IMR-90 (cell line): Measurements from ENCODE around the gene GDPD1. TPM values are rescaled to one million over a fixed set of nuclear protein-coding genes. Genes with fewer than 3 reads are reported as not detected.
A peak's percentile ranks its signal among the peaks of the same experiment; 100 is the strongest.
"Not testable (repeated sequence)": the region's sequence is repeated elsewhere in the genome, so short reads cannot be mapped to it uniquely, and the experiment has no call there.

ENCODE experiments used
- ATAC-seq: fragments of 200-7000 bp; cut with Tn5 transposase; 2 replicates; pipeline ENCODE4 v1.9.1; 2020; ENCODE audit warnings: low read depth, mild to moderate bottlenecking, moderate library complexity
- BruUV-seq: library from RNA; stranded (reverse); fragments of 400-500 nt; replicated peaks from 2 replicates; lab custom pipeline; 2021; lab: Mats Ljungman, UMichigan
- CTCF ChIA-PET: fragments of 300-600 bp; formaldehyde crosslinking; extraction: SDS; loops from one replicate; lab custom pipeline; 2021; ENCODE audit warnings: antibody characterized with exemption; lab: Yijun Ruan, JAX
- POLR2A ChIA-PET: fragments of 300-600 bp; sonication (Branson Sonifier 250); formaldehyde crosslinking; loops from one replicate; lab custom pipeline; 2022; ENCODE audit warnings: antibody characterized with exemption; ENCODE audit not compliant: unreplicated experiment; lab: Charles Lee
- DNase-seq: peaks from one replicate; pipeline ENCODE4 v3.0.0; 2013
- H2AFZ ChIP-seq: replicated peaks from 2 replicates; pipeline ENCODE3; 2013; ENCODE audit warnings: low read length, mild to moderate bottlenecking; ENCODE audit not compliant: poor library complexity
- H2AK5ac ChIP-seq: 2 replicates; pipeline ENCODE4 v1.6.1; 2013; ENCODE audit warnings: low read depth, low read length, inconsistent platforms
- H2AK9ac ChIP-seq: replicated peaks from 2 replicates; pipeline ENCODE3; 2013; ENCODE audit warnings: mild to moderate bottlenecking, low read depth, low read length, moderate library complexity; ENCODE audit not compliant: poor library complexity
- H2BK120ac ChIP-seq: 2 replicates; pipeline ENCODE4 v1.6.1; 2013; ENCODE audit warnings: low read depth, low read length, inconsistent platforms
- H2BK15ac ChIP-seq: 3 replicates; pipeline ENCODE4 v1.6.1; 2013; ENCODE audit warnings: low read depth, low read length, inconsistent platforms
- H2BK20ac ChIP-seq: 2 replicates; pipeline ENCODE4 v1.6.1; 2013; ENCODE audit warnings: low read depth, mild to moderate bottlenecking, inconsistent platforms, low read length, moderate library complexity
- H2BK5ac ChIP-seq: 2 replicates; pipeline ENCODE4 v1.6.1; 2013; ENCODE audit warnings: mild to moderate bottlenecking, low read depth, low read length, inconsistent platforms; ENCODE audit not compliant: poor library complexity, severe bottlenecking
- H3K14ac ChIP-seq: replicated peaks from 2 replicates; pipeline ENCODE4 v1.6.1; 2013; ENCODE audit warnings: low read depth, low read length, inconsistent platforms
- H3K18ac ChIP-seq: 2 replicates; pipeline ENCODE4 v1.6.1; 2013; ENCODE audit warnings: low read depth, low read length, control low read depth
- H3K23ac ChIP-seq: 2 replicates; pipeline ENCODE4 v1.6.1; 2013; ENCODE audit warnings: low read depth, low read length, inconsistent platforms
- H3K27ac ChIP-seq: 2 replicates; pipeline ENCODE4 v1.5.1; 2013; ENCODE audit warnings: mild to moderate bottlenecking, control low read depth, low read length; ENCODE audit not compliant: insufficient read depth
- H3K27me3 ChIP-seq: 2 replicates; pipeline ENCODE4 v1.6.1; 2013; ENCODE audit warnings: low read length; ENCODE audit not compliant: control insufficient read depth, insufficient read depth
- H3K36me3 ChIP-seq: 2 replicates; pipeline ENCODE4 v1.6.1; 2013; ENCODE audit warnings: low read length, mixed read lengths; ENCODE audit not compliant: control insufficient read depth, insufficient read depth
- H3K4ac ChIP-seq: 2 replicates; pipeline ENCODE4 v1.6.1; 2013; ENCODE audit warnings: low read depth, low read length, inconsistent platforms
- H3K4me1 ChIP-seq: 2 replicates; pipeline ENCODE4 v1.6.1; 2013; ENCODE audit warnings: low read length, mixed read lengths; ENCODE audit not compliant: control insufficient read depth, insufficient read depth
- H3K4me2 ChIP-seq: 2 replicates; pipeline ENCODE4 v1.6.1; 2013; ENCODE audit warnings: low read depth, mild to moderate bottlenecking, control low read depth, low read length, moderate library complexity
- H3K4me3 ChIP-seq: 2 replicates; pipeline ENCODE4 v1.5.1; 2013; ENCODE audit warnings: low read depth, mild to moderate bottlenecking, control low read depth, low read length, moderate library complexity; ENCODE audit not compliant: insufficient read depth
- H3K56ac ChIP-seq: 2 replicates; pipeline ENCODE4 v1.6.1; 2013; ENCODE audit warnings: low read length, inconsistent platforms; ENCODE audit not compliant: insufficient read depth; ENCODE audit errors: extremely low read depth
- H3K79me1 ChIP-seq, 2 experiments: 2 replicates each; pipeline ENCODE4 v1.6.1; 2013; ENCODE audit warnings: low read length in 2 of 2, inconsistent platforms in 1 of 2, low read depth in 1 of 2
- H3K9ac ChIP-seq: 2 replicates; pipeline ENCODE4 v1.6.1; 2013; ENCODE audit warnings: low read depth, low read length, control low read depth
- H3K9me1 ChIP-seq: 2 replicates; pipeline ENCODE4 v1.6.1; 2013; ENCODE audit warnings: low read length, inconsistent platforms; ENCODE audit not compliant: insufficient read depth
- H3K9me3 ChIP-seq: 2 replicates; pipeline ENCODE4 v1.6.1; 2013; ENCODE audit warnings: low read length; ENCODE audit not compliant: control insufficient read depth, insufficient read depth
- H4K20me1 ChIP-seq: 2 replicates; pipeline ENCODE4 v1.6.1; 2013; ENCODE audit warnings: low read length, inconsistent platforms; ENCODE audit not compliant: insufficient read depth
- H4K5ac ChIP-seq: 2 replicates; pipeline ENCODE4 v1.6.1; 2013; ENCODE audit warnings: mild to moderate bottlenecking, low read depth, low read length, control low read depth
- H4K8ac ChIP-seq, 2 experiments: 2 replicates each; pipeline ENCODE4 v1.6.1; 2013; ENCODE audit warnings: low read depth in 2 of 2, low read length in 2 of 2, control low read depth in 1 of 2, inconsistent platforms in 1 of 2
- H4K91ac ChIP-seq: 2 replicates; pipeline ENCODE4 v1.6.1; 2013; ENCODE audit warnings: low read depth, low read length, inconsistent platforms; ENCODE audit not compliant: insufficient read depth
- BHLHE40 ChIP-seq: fragments of 150-350 bp; IDR thresholded peaks from 2 replicates; pipeline ENCODE4 v1.6.1; 2016; ENCODE audit warnings: mild to moderate bottlenecking, low read depth, low read length
- CHD1 ChIP-seq: IDR thresholded peaks from 2 replicates; pipeline ENCODE4 v1.6.1; 2012; ENCODE audit warnings: low read depth, low read length, improper control_type of control experiment
- RAD21 ChIP-seq: IDR thresholded peaks from 2 replicates; pipeline ENCODE4 v1.6.1; 2012; ENCODE audit warnings: low read length, improper control_type of control experiment
- RCOR1 ChIP-seq: IDR thresholded peaks from 2 replicates; pipeline ENCODE4 v1.6.1; 2012; ENCODE audit warnings: mild to moderate bottlenecking, low read length, improper control_type of control experiment; ENCODE audit not compliant: insufficient replicate concordance
- SMC3 ChIP-seq: fragments of 150-350 bp; IDR thresholded peaks from 2 replicates; pipeline ENCODE4 v1.6.1; 2016; ENCODE audit warnings: low read depth, mild to moderate bottlenecking, antibody characterized with exemption, low read length, moderate library complexity
- WGBS, 2 experiments: methylation state at CpG; one replicate each; pipeline versions ENCODE4 v1.1.5 to v1.1.7; 2013; ENCODE audit warnings: missing lambda C conversion rate in 2 of 2; ENCODE audit not compliant: insufficient read length in 1 of 2; ENCODE audit errors: extremely low coverage in 2 of 2; 5-methylcytosine and 5-hydroxymethylcytosine counted together
- dilution Hi-C: fragments of 300-500 bp; cut with HindIII; formaldehyde crosslinking; loops from one replicate; pipeline ENCODE4 v1.14.3; 2018; ENCODE audit warnings: low sequenced_read_pairs; ENCODE audit not compliant: unreplicated experiment
- in situ Hi-C: fragments of 300-500 bp; cut with MboI; formaldehyde crosslinking; loops from 3 replicates; pipeline ENCODE4 v1.14.3; 2019; ENCODE audit warnings: low sequenced_read_pairs, inconsistent platforms, mixed read lengths
- intact Hi-C: fragments of 100-400 bp; cut with micrococcal nuclease; formaldehyde crosslinking; loops from 2 replicates; pipeline ENCODE4 v1.10.0; 2022
- polyA plus RNA-seq, 3 experiments: library from polyadenylated mRNA; depleted of rRNA; stranded (reverse); fragments of >200 nt; gene quantifications; 2 replicates each; pipeline ENCODE4 v1.2.3, GENCODE V29; 2012; ENCODE audit warnings: low replicate concordance in 1 of 3
- total RNA-seq: library from RNA; depleted of rRNA; stranded (reverse); fragments of >200 nt; gene quantifications from 2 replicates; pipeline ENCODE4 v1.2.3, GENCODE V29; 2012
- TF ChIP-seq, protein P1 (sequence below): conservative IDR thresholded peaks from 2 replicates; pipeline ENCODE4 v1.5.1; 2012; ENCODE audit warnings: mild to moderate bottlenecking, low read depth, low read length, improper control_type of control experiment

GDPD1 gene
- total and polyA plus RNA-seq, 2 of the 4 experiments (the other 2 are of a cell fraction) = 0.72 to 0.84 TPM

DNA sequence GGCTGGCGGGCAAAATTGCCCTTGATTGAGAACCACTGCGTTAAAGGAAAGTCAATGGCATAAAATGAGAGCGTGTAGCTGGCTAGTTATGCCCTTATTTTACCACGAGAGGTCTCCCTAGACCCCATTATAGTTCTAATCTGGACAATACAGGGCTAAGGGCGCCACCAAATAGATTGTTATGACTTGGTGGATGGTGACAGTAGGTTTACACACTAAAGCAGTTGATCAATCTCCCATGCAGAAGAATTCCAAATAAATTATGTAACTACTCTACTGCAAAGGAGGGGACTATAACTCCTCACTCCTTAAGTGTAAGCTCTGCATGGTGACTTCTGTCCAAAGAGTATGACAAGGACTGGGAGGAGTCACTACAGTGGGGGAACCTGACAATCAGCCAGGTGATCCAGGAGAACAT is 90.7 kb downstream of the GDPD1 start:
- Histone ChIP-seq H2BK5ac (no peak overlapping the region), H3K9me1 (no peaks in the 10 kb centered on the region), H4K8ac (no peak overlapping the region), H3K79me1 (no peaks in the 10 kb centered on the region), H3K27ac (no peak overlapping the region), H3K4me2 (no peak overlapping the region), H3K56ac (no peak overlapping the region), H3K9ac (no peak overlapping the region), H2BK20ac (no peak overlapping the region), H3K14ac (no peak overlapping the region), H2AK5ac (no peak overlapping the region), H3K18ac (no peak overlapping the region), H2AK9ac (no peak overlapping the region), H2BK15ac (no peak overlapping the region), H2BK120ac (no peak overlapping the region), H3K4ac (no peak overlapping the region), H3K27me3 (peaks cover 3% of the 10 kb centered on the region; the same call in 1 of the 2 replicates), H3K36me3 (no peaks in the 10 kb centered on the region), H3K4me1 (no peaks in the 10 kb centered on the region), H3K9me3 (no peaks in the 10 kb centered on the region), H3K4me3 (no peak overlapping the region), H2AFZ (peak overlapping the region; percentile 4), H4K5ac (no peak overlapping the region), H4K91ac (no peak overlapping the region), H3K23ac (no peak overlapping the region), H4K20me1 (no peaks in the 10 kb centered on the region)
- DNase-seq (peak; percentile 49), ATAC-seq (peak; percentile 99)
- intact Hi-C loops = loop anchor here (1.0 to 10.0 kb wide), 5 partner anchors 90 to 724 kb away; partner anchors contain the start of gene GDPD1
- ChIA-PET CTCF (interaction anchor here (0.7 to 1.7 kb wide), 6 partner anchors 18 to 254 kb away, joined by 3 to 15 read pairs (median 4); partner anchors contain the start of gene DHX40), POLR2A (no interaction called here)
- BruUV-seq = no TSS peak
- no peak for TF ChIP-seq CHD1
- peak; percentile 83 for TF ChIP-seq SMC3
- TF ChIP-seq, protein P1, sequence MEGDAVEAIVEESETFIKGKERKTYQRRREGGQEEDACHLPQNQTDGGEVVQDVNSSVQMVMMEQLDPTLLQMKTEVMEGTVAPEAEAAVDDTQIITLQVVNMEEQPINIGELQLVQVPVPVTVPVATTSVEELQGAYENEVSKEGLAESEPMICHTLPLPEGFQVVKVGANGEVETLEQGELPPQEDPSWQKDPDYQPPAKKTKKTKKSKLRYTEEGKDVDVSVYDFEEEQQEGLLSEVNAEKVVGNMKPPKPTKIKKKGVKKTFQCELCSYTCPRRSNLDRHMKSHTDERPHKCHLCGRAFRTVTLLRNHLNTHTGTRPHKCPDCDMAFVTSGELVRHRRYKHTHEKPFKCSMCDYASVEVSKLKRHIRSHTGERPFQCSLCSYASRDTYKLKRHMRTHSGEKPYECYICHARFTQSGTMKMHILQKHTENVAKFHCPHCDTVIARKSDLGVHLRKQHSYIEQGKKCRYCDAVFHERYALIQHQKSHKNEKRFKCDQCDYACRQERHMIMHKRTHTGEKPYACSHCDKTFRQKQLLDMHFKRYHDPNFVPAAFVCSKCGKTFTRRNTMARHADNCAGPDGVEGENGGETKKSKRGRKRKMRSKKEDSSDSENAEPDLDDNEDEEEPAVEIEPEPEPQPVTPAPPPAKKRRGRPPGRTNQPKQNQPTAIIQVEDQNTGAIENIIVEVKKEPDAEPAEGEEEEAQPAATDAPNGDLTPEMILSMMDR = peak; percentile 83
- TF ChIP-seq RAD21 = peak; percentile 89
- TF ChIP-seq RCOR1 = no peak
- TF ChIP-seq BHLHE40 = no peak
- in situ Hi-C loops = loop anchor here (5.0 kb wide), 1 partner anchor 131 kb away; no protein-coding TSS in a partner anchor
- WGBS, 2 experiments = no CpG with 5 or more reads among the region's 5 CpGs
- dilution Hi-C loops = no loop called here

DNA sequence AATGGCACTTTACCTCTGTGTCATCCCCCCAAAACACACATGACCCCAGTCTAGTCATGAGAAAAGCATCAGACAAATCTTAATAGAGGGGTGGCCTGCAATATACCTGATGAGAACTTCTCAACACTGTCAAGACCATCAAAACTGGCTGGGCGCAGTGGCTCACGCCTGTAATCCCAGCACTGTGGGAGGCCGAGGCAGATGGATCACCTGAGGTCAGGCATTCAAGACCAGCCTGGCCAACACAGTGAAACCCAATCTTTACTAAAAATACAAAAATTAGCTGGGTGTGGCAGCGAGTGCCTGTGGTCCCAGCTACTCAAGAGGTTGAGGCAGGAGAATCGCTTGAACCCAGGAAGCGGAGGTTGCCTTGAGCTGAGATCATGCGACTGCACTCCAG is 91.2 kb downstream of the GDPD1 start:
- H3K18ac ChIP-seq, H4K20me1 ChIP-seq, H3K4me1 ChIP-seq, H3K27me3 ChIP-seq, H4K8ac ChIP-seq, ATAC-seq, H3K36me3 ChIP-seq, H3K9me3 ChIP-seq, H2BK120ac ChIP-seq, H2BK5ac ChIP-seq, H2BK20ac ChIP-seq, H3K4me2 ChIP-seq, H3K56ac ChIP-seq, BruUV-seq, H4K91ac ChIP-seq, H3K9ac ChIP-seq, POLR2A ChIA-PET, H3K4ac ChIP-seq, H4K5ac ChIP-seq, H3K14ac ChIP-seq, H2AK9ac ChIP-seq, DNase-seq, H3K23ac ChIP-seq, H2AK5ac ChIP-seq, H3K4me3 ChIP-seq, H3K79me1 ChIP-seq, H2AFZ ChIP-seq, H2BK15ac ChIP-seq, H3K9me1 ChIP-seq, dilution Hi-C loops, H3K27ac ChIP-seq: not testable (repeated sequence)
- intact Hi-C loops (loop anchor here (1.0 to 10.0 kb wide), 5 partner anchors 91 to 723 kb away; partner anchors contain the start of gene GDPD1), in situ Hi-C loops (loop anchor here (5.0 kb wide), 1 partner anchor 131 kb away; no protein-coding TSS in a partner anchor)
- 72% methylated on average over 6 of the region's 7 CpGs; no CpG with 5 or more reads in 1 of the 2 experiments for WGBS, 2 experiments
- CTCF ChIA-PET = interaction anchor here (0.7 to 1.7 kb wide), 5 partner anchors 18 to 249 kb away, joined by 3 to 15 read pairs (median 4); no protein-coding TSS in a partner anchor
